Erythroblast (primary cell): ENCODE results near the gene FGF14.

Experiments used
- GATA1 ChIP-seq: IDR thresholded peaks from 2 replicates; pipeline ENCODE4 v1.6.1; 2011; ENCODE audit warnings: low read depth, mild to moderate bottlenecking, control low read depth, low read length, moderate library complexity
- POLR2A ChIP-seq: IDR thresholded peaks from 2 replicates; pipeline ENCODE4 v1.6.1; 2011; ENCODE audit warnings: mild to moderate bottlenecking, low read length

- no peak for TF ChIP-seq POLR2A
- no peak for TF ChIP-seq GATA1
Observed at GRCh38 chr13:101817898-101818297, 584.0 kb downstream of the FGF14 start.
